Measurements from ENCODE around the gene CSF1R. TPM values are rescaled to one million over a fixed set of nuclear protein-coding genes. Genes with fewer than 3 reads are reported as not detected.

The CSF1R gene
- 74.8 TPM for total RNA-seq

DNA sequence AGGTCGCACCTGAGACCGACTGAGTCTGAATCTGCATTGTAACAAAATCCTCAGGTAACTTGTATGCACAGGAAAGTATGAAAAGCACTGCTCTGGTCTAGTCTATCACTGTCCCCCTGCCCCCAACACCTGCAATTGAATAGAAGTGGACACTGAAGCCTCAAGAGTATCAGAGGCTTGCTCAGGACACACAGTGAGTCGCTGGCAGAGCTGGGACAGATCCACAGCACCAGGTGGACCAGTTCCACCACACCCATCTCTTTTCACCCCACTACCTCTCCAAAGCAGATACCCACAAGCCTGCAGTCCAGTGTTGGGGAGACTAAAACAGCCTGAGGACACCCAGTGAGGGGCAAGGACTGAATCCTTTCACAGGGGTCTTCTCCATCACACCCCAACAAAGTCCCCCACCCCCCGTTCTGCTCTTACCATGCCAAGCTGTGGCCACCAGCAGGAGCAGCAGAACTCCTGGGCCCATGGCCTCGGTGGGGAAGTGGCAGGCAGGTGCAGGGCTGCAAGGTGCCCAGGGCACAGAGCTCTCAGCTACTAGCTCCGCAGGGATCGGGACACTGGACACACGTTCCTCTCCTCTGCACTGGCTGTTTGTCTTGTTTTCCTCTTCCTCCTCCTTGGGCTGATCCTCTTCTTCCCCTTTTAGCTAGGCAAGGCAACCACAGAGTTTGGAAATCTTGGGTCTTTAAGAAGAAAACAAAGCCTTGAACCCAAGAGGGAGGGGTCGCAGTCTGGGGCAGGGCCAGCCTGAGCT, at the start of gene CSF1R:
TSS of gene CSF1R (minus strand) at position 605 of the 766 bp plus-strand sequence. CDS start at position 478, 127 bp downstream.
- no peak for DNase-seq (ENCODE audit: low spot score)
- ATAC-seq: peak; percentile 36
- intact Hi-C loops (cut with DNase I): no loop called here

DNA sequence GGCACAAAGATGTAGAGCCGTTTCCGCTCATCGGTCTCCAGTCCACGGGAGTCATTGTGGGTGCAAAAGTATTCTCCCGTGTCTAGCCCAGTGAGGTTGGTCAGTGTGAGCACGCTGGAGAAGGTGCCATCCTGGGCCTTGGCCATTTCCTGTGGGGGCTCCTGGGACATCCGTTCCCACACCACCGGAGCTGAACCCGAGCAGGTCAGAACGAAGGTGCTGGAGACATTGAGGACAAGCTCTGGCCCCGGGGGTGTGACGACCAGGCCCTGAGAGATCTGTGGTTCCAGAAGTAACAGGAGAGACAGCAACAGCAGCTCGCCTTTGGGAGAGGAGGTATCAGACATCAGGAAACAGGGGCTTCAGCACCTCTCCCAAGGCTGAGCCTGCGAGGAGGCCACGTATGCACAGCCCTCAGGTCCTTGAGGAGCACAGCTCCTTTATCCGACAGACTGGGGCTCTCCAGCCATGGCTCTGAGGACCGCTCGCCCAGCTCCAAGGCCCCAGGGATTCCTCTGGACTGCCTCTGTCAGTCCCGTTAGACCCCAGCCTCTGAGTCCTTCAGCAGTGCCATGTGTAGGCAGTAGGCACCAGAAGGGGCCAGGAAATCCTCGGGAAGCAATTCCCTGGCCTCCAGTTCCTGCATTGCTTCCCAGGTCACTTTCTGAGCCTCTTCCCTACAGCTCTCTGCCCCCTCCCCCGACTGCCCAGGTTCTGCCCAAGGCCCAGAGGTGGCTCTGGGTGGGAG, 49.4 kb upstream of the CSF1R start:
- intact Hi-C loops (cut with DNase I): loop anchor here (10.0 kb wide), 1 partner anchor 219 kb away; the partner anchor contains the start of gene TCOF1
- ATAC-seq (no peak), DNase-seq (ENCODE audit: low spot score) (no peak)

DNA sequence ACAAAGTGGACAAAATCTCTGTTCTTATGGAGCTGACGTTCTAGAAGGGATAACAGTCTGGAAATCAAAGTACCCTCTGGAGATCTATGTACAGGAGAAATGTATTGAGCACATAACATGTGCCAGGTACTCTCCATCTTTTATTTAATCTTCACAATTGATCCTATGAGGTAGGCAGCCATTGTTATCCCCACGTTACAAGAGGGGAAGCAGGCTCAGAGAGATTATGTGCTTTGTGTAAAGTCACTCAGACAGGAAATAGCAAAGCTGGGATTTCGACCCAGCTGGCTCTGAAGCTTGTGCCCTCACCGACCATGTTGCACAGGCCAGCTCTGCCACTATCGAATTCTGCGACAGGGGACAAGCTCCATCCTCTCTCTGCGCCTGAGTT, 47.8 kb upstream of the CSF1R start:
- DNase-seq (ENCODE audit: low spot score) (no peak), ATAC-seq (no peak)
- intact Hi-C loops (cut with DNase I): loop anchor here (10.0 kb wide), 1 partner anchor 221 kb away; the partner anchor contains the start of gene TCOF1

DNA sequence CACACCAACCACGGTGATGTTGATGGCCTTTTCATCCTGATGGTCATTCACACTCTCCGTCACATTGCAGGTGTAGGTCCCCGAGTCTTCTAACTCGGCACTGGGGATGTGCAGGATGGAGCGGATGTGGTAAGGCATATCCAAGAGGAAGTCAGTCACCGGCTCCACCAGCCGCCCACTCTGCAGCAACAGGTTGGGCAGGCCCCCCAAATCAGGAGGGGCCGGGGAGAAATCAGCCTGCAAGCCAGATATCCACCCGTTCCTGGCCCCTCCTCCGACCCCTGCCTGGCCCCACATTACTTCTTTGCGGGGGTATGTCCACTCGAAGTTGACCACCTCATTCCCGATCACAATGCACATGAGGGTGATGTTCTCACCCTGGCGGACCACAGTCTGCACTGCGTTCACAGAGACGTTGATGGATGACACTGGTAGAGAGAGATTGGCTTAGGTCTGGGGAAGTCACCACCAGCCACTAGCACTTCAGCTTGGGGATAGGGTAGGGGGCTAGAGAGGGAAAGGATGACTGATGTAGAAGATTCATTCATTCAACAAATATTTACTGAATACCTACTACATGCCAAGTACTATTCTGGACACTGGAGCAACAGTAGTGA, 47.3 kb upstream of the CSF1R start:
- DNase-seq (ENCODE audit: low spot score) (no peak), ATAC-seq (no peak)
- intact Hi-C loops (cut with DNase I): loop anchor here (10.0 kb wide), 1 partner anchor 221 kb away; the partner anchor contains the start of gene TCOF1

DNA sequence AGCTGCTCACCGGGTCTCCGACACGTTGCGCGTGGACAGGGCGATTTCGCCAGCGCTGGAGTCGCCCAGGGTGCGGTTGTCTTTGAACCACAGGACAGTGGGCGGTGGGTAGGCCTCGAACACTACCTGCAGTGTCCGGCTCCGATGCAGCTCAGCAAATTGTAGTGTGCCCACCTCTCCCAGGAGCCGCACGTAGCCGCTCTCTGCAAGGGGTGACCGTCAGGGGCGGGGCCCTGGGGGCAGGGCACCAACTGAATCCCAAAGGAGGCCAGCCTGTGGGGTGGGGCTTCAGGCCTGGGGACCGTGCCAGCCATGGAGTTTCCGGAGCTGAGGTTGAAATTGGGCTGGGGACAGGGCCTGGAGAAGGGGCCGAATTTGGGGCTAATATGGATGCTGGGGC, 46.4 kb upstream of the CSF1R start:
- intact Hi-C loops (cut with DNase I): loop anchor here (10.0 kb wide), 1 partner anchor 222 kb away; the partner anchor contains the start of gene TCOF1
- no peak for DNase-seq (ENCODE audit: low spot score)
- no peak for ATAC-seq

DNA sequence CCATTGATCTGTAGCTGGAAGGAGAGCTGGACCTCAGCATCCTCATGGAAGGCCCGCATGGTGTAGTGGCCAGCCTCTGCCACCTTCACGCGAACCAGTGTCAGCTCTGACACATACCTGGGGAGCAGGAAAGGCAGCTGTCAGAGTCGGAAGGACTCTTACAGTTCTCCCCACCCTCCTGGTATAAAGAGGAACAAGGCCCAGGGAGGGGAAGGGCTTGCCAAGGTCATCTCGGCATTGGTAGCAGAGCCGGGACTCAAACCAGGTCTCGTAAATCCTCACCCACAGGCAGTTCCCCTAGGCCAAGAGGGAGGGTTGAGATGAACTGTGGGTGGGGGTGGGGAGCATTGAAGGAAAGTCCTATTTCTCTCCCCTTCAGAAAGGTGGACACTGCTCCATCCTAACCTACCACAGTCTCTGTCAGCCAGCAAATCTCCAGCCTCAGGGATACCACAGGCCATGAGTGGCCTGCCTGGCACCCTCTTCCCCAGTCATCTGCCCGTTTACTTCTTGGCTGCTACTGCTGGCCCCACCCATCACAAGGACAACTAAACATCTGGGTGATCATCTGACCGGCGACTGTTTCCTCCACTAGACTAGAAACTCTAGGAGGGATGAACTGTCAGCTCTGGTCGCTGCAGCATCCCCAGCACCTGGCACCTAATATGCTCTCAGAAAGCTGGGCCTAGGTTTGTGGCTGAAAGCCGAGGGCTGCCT, 45.8 kb upstream of the CSF1R start:
- intact Hi-C loops (cut with DNase I): loop anchor here (2.0 to 10.0 kb wide), 2 partner anchors 85 to 223 kb away; partner anchors contain the start of gene TCOF1
- no peak for DNase-seq (ENCODE audit: low spot score)
- peak; percentile 47 for ATAC-seq

DNA sequence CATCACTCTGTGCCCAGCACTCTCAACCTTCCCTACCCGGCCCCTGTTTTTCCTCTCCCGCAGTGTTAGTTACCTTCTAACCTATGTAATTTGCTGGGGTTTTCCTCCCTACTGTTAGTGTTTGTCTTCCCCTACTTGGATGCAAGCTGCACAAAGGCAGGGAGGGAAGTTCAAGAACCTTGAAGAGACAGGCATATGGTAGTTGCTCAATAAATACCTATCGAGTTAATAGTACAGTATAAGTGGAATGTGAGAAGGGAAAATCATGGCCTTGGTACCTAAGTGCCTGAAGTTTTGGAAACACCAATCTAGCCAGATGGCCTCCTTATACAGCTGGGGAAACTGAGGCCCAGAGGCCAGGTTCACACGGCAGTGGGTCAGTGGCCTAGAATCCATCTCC, 45.1 kb upstream of the CSF1R start:
- DNase-seq (ENCODE audit: low spot score) (no peak), ATAC-seq (no peak)
- intact Hi-C loops (cut with DNase I): loop anchor here (2.0 to 10.0 kb wide), 2 partner anchors 85 to 223 kb away; partner anchors contain the start of gene TCOF1

DNA sequence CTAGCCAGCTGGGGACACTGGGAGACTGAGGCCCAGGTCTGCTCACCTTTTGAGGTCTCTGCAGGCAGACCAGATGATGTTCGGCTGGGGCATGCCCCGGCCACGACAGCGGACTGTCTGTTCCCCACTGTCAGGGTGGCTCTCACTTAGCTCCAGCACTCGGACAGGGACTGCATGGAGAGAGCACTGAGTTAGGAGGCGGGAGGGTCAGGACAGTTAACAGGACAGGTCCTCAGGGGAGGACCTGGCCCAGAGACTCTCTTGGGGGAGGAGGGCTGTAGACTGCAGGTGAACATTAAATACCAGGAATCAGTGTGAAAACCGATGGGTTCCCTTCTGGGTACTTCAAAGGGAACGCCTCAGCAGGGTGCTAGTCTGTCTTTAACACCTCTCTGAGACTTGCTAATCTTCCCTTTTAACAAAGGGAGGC, 44.2 kb upstream of the CSF1R start:
- DNase-seq (ENCODE audit: low spot score): no peak
- intact Hi-C loops (cut with DNase I): loop anchor here (2.0 to 10.0 kb wide), 2 partner anchors 86 to 224 kb away; partner anchors contain the start of gene TCOF1
- no peak for ATAC-seq

DNA sequence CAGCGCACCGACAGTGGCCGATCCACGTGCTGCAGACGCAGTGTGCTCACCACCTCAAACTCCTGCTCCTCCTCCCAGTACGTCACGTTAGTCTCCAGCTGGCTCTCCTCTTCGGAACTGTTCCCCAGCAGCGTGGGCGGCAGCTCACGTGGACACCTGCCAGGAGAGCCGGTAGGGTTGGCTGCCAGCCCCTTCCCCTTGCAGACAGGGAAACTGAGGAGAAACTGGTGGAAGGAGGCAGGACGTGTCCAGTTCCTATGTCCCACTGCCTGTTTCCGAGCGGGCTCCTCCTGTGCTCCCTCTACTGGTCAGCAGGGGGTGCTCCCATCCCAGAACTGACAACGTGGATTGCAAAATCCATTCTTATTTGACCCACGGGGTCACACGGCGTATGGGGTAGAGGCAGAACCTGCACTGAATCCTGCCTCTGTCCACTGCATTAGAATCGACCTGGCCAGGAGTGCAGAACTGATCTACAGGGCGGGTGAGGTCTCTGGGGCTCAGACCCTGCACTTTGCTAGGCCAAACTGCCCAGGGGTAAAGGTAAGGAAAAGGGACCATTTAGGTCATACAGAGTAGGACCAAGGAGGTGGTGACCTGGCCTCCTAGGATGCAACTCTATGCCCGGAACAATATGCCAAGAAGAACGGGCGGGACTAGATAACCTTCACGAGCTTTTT, 43.6 kb upstream of the CSF1R start:
- intact Hi-C loops (cut with DNase I): loop anchor here (2.0 to 10.0 kb wide), 2 partner anchors 87 to 225 kb away; partner anchors contain the start of gene TCOF1
- ATAC-seq: peak; percentile 84
- DNase-seq (ENCODE audit: low spot score): peak; percentile 88

DNA sequence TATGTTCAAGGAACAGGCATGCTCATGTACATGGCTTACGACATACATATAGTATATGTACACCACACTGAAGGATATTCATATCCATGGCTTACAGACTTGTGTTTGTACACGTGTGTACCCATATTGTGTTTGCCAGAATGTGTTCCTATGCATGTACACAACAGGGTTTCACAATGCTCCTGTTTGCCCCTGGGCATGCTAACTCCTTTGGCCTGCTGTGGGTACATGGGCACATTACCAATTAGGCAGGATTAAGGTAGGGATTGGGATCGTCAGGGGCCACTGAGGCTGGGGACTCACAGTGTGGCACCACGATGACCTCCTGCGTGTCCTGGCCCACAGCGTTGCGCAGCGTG, 43.1 kb upstream of the CSF1R start:
- intact Hi-C loops (cut with DNase I): no loop called here
- no peak for DNase-seq (ENCODE audit: low spot score)
- no peak for ATAC-seq

DNA sequence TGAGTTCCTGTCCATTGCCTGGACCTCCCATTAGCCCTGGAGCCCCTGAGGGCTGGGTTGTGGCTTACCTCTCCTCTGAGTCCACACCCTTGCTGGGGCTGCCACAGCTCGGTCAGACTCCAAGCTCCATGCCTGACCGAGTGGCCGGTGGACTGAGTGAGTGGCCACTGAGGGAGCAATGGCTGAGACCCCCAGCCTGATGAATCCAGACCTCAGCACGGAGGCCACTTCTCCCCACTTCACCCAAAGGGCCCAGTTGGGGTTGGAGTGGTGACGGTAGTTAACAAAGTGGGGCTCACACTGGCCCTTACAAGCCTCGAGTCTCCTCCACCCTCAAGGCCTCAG, 40.5 kb upstream of the CSF1R start:
- DNase-seq (ENCODE audit: low spot score) (no peak), ATAC-seq (no peak)
- intact Hi-C loops (cut with DNase I): no loop called here

DNA sequence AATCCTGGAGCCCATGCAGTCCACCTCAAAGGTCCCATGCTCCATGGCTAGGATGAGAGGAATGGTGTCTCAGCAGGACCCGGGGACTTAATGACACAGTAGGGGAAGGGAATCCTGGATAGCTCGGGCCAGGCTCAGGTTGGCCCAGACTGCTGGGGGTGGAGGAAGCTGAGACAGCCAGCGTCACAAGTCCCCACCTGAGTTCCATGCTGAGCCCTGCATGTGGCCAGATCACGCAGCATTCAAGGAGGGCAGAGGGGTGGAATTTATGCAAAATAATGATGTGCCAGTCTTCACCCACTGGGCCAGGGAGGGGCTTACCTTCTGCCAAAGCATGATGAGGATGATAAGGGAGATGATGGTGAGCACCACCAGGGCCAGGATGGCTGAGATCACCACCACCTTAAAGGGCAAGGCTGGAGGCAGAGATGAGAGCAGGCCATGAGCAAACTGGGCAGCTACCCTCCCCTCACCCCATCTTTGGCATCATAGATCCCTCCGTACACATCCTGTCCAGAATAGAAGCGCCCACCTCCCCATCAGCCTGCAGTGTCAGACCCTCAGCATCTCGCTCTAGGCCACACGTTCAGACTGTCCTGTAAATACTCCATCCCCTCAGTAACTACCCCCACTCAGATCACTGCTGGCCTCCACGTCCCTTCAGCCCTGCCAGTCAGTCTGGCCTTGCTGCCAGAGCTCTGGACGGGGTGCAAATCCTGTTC, 40.0 kb upstream of the CSF1R start:
- DNase-seq (ENCODE audit: low spot score) (no peak), ATAC-seq (no peak)
- intact Hi-C loops (cut with DNase I): no loop called here

DNA sequence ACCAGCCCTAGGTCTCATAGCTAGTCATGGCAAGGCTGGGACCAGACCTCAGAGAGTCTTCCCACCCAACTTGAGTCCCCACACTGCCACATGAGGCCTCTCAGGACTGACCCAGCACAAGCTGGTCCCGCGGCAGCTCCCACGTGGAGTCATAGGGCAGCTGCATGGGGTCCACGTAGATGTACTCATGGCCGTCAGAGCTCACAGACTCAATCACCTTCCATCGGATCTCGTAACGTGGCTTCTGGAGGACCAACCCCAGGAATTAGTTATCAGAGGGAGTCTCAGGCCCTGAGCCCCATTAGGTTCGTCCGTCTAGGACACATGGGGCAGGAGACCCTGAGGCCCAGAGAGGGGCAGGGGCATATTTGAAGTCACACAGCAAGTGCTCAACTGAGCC, 39.0 kb upstream of the CSF1R start:
- DNase-seq (ENCODE audit: low spot score) (no peak), ATAC-seq (no peak)
- intact Hi-C loops (cut with DNase I): no loop called here

DNA sequence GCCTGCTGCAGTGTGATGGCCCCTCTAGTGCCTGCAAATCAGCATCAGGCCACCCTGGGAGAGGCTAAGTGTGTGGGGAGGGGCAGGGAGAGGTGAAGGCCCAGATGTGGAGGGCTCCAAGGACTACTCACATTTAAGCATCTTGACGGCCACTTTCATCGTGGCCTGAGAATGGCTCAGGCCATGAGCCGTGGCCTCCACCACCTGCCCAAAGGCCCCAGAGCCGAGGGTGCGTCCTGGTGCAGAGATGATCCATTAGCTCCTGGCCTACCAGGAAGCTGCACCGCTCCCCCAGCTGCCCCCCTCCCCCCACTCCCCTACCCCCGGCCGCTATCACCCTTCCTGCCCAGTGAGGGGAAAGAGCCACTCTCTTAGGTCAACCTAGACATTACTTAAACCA, 38.2 kb upstream of the CSF1R start:
- intact Hi-C loops (cut with DNase I): no loop called here
- no peak for DNase-seq (ENCODE audit: low spot score)
- no peak for ATAC-seq

DNA sequence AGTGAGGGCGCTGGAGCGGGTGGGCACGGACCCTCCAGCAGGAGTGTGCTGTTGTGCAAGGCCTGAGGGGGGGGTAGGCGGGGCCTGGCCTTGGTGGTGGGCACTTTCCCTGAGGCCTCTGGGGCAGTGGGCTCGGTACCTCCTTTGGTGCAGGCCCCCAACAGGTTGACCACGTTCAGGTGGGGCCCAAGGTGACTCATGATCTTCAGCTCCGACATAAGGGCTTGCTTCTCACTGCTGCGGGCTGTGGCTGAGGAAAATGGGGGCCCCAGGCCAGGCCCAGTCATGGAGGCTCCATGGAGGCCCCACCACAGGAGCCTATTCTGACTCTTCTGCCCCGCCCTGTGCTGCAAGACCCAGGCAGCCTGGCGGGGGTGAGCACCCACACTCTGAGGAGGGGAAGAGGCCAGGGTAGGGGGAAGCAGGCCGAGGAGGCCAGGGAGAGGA, 37.8 kb upstream of the CSF1R start:
- DNase-seq (ENCODE audit: low spot score) (peak; percentile 56), ATAC-seq (peak; percentile 19)

DNA sequence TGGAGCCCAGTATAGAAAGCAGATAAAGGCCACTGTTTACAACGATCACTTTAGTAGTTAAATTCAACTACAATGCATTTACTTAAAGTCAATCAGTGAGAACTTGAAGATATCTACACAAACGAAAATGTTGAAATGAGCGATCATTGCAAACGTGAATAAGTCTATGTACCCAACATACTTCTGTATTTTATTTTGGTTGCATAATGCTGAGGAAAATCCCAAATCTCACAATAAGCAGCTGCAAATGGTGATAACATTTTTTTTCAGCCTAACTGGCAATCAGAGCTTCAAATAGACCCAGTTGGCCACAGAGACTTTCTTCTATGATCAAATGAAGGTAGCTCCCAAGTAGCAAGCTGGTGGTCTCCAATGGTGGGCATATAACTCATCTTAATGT, 37.2 kb upstream of the CSF1R start:
- intact Hi-C loops (cut with DNase I): no loop called here
- DNase-seq (ENCODE audit: low spot score): no peak
- ATAC-seq: no peak

More for the DNA sequence above, 37.8 kb upstream of the CSF1R start:
- intact Hi-C loops (cut with DNase I): no loop called here

DNA sequence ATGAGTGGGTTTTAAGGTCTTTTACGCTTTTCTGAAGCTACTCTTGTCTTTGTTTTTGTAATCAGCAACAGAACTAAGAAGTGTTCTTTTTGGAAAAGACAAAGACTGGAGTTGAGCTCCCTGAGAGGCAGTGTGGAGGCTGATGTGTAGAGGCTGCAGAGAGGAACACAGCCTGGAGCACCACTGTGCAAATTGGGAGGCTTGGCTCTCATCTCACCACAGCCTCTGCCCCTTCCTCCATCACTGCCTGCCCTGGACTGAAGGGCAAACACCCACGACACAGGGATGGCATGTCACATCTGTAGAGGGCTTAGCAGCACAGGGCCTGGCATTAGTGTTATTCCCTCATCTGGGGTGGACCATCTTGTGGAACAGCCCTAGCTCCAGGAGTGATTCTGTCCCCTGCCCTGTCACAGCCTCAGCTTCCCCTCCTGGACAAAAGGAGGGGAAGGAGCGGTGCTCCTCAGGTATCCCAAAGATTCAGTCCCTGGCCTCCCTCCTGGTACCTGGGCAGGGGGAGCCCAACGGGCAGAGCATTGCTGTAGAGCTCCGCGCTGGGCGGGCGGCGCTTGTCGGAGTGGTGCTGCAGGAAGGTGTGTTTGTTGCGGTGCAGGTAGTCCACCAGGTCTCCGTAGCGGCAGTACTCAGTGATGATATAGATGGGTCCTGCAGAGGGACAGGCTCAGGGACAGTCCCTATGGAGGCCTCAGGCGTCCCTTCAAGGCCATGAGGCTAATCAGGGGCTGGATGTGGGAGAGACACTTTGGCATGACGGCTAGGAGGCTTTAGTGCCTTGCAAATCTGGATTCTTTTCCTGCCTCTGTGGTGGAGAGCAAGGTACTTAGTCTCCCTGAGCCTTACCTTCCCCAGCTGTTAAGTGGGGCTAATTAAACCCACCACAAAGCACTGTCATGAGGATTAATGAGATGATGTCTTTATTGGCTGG, 36.5 kb upstream of the CSF1R start:
- intact Hi-C loops (cut with DNase I): no loop called here
- ATAC-seq: no peak
- peak; percentile 50 for DNase-seq (ENCODE audit: low spot score)

Measured in sciatic nerve (tissue), 2 donors.